Measurements from ENCODE around the gene UBTF.

DNA sequence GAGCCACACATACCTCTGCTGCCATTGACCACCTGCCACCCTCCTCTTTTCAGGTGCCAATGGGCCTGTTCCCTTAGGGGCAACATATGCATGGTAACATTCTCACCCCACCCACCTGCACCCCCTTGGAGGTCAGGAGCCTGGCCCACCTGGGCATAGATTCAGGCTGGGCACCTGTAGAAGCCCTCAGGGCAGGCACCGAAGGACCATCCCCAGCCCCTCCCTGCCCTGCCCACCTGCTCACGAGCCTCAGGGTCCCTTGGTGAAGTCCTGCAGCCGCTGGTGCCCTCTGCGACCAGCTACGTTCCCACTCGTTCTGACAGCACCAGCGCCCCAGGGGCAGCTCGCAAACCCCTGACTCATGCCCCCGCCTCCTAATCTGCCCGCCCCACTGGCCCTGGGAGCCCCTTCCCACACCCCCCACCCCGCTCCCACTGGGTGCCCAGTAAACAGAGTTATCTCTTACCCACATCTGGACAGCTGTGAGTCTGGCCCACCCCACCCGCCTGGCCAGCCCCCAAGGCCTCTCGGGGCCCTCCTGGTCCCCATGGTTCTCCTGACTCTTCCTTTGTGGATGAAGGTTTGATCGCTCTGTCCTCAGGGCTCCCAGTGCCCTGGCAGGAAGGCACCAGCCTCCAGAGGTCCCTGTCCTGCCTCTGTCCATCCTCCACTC, 48.5 kb upstream of the UBTF start, which contains the start of gene SLC4A1:
- no peak for TF ChIP-seq EP300 (IDR thresholded peaks at IDR 0.05)
- TF ChIP-seq, protein P1, sequence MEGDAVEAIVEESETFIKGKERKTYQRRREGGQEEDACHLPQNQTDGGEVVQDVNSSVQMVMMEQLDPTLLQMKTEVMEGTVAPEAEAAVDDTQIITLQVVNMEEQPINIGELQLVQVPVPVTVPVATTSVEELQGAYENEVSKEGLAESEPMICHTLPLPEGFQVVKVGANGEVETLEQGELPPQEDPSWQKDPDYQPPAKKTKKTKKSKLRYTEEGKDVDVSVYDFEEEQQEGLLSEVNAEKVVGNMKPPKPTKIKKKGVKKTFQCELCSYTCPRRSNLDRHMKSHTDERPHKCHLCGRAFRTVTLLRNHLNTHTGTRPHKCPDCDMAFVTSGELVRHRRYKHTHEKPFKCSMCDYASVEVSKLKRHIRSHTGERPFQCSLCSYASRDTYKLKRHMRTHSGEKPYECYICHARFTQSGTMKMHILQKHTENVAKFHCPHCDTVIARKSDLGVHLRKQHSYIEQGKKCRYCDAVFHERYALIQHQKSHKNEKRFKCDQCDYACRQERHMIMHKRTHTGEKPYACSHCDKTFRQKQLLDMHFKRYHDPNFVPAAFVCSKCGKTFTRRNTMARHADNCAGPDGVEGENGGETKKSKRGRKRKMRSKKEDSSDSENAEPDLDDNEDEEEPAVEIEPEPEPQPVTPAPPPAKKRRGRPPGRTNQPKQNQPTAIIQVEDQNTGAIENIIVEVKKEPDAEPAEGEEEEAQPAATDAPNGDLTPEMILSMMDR (IDR thresholded peaks at IDR 0.05) = no peak
